Mesangial cell (primary cell): ENCODE results near the gene OR5H2. TPM values are rescaled to one million over a fixed set of nuclear protein-coding genes. Genes with fewer than 3 reads are reported as not detected.

Experiments
- total RNA-seq: library from RNA; depleted of rRNA; stranded (reverse); fragments of >200 nt; gene quantifications from 2 replicates; pipeline ENCODE4 v1.2.3, GENCODE V29; 2015

Gene OR5H2
- total RNA-seq = not detected in 2 replicates

DNA sequence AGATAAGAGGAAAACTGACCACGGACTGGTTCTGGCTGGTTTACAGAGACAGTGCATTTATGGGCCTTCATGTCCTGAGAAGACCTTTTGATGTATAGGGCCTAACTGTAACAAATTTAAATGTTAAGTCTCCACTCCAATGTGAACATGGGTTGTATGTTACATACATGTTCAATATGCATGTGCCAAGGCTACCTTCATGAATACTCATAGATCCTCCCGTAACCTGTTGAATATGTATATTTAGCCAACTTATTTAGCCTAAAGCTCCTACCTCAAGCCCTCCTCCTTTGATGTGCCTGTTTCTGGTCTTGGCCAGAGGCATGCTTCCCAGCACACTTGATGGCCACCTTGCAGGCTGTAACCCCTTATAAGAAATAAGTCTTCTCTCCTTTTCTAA is at the start of gene OR5H2:
OR5H2 (plus strand) TSS at position 301 of the 400 bp plus-strand sequence. CDS start 398 bp downstream, outside the sequence.

DNA sequence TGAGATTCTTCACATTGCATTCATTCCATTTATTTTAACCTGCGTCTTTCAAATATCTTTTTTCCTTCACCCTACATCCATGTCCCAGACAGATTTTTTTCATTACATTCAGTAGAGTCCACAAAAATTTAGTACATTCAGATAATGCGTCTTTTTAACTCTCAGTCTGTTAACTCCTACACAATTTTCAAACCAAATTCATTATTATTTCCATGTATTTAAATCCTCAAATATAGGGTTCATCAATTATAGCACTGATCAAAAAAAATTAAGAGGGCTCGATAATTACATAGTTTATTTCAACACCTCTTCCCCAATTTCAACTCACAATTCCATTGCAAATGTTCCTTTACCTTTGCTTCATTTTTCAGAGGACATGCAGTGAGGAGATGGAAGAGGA is 18.4 kb upstream of the OR5H2 start, which contains the start of gene OR5H6:
OR5H6 (plus strand) TSS at position 301 of the 400 bp plus-strand sequence; CDS start at position 390, 89 bp downstream.

Other genes with a start within 250 kb of the OR5H2 start
- gene GABRR3, start 247.2 kb upstream of the OR5H2 start, total RNA-seq = not detected in 2 replicates
- gene OR5AC2, start 195.3 kb upstream of the OR5H2 start, total RNA-seq = not detected in 2 replicates
- not detected in 2 replicates for gene OR5H1, start 151.8 kb upstream of the OR5H2 start, total RNA-seq
- not detected in 2 replicates for gene OR5H14, start 135.0 kb upstream of the OR5H2 start, total RNA-seq
- not detected in 2 replicates for gene OR5H15, start 115.8 kb upstream of the OR5H2 start, total RNA-seq
- gene OR5H6, start 18.3 kb upstream of the OR5H2 start, total RNA-seq = not detected in 2 replicates
- gene OR5K4, start 71.3 kb downstream of the OR5H2 start, total RNA-seq = not detected in 2 replicates
- gene OR5K3, start 108.2 kb downstream of the OR5H2 start, total RNA-seq = not detected in 2 replicates
- not detected in 2 replicates for gene OR5K1, start 180.7 kb downstream of the OR5H2 start, total RNA-seq
- gene OR5K2, start 215.2 kb downstream of the OR5H2 start, total RNA-seq = not detected in 2 replicates
- 49.4 and 75.1 TPM in 2 replicates for gene CLDND1, start 240.4 kb downstream of the OR5H2 start, total RNA-seq
- not detected in 2 replicates for gene GPR15, start 249.5 kb downstream of the OR5H2 start, total RNA-seq